Ascending aorta (tissue), 2 donors: ENCODE data around the gene GGPS1. TPM values are rescaled to one million over a fixed set of nuclear protein-coding genes. Genes with fewer than 3 reads are reported as not detected.

ENCODE experiments used
- DNase-seq, 2 donors: peaks; one replicate each; pipeline ENCODE4 v3.0.0-alpha.2; 2019; ENCODE audit warnings: low spot score in 2 of 2
- H3K27ac ChIP-seq, 2 donors: fragments of 200-600 bp; sonication (generic); one replicate each; pipeline ENCODE4 v1.5.1; 2016 to 2017; ENCODE audit warnings: mild to moderate bottlenecking in 1 of 2
- H3K27me3 ChIP-seq: fragments of 200-600 bp; sonication (generic); one replicate; pipeline ENCODE4 v1.5.1; 2017
- H3K36me3 ChIP-seq, 2 donors: fragments of 200-600 bp; sonication (generic); one replicate each; pipeline ENCODE4 v1.5.1; 2016
- H3K4me1 ChIP-seq, 2 donors: fragments of 200-600 bp; sonication (generic); one replicate each; pipeline ENCODE4 v1.5.1; 2016 to 2017; ENCODE audit warnings: mild to moderate bottlenecking in 1 of 2
- H3K4me3 ChIP-seq, 2 donors: fragments of 200-600 bp; sonication (generic); one replicate each; pipeline ENCODE4 v1.5.1; 2016 to 2017; ENCODE audit warnings: mild to moderate bottlenecking in 1 of 2
- H3K9me3 ChIP-seq, 2 donors: fragments of 200-600 bp; sonication (generic); one replicate each; pipeline ENCODE4 v1.5.1; 2016
- CTCF ChIP-seq, 3 experiments: fragments of 200-600 bp in 2 of 3; fragments of 450-650 bp in 1 of 3; sonication (generic) in 2 of 3; IDR thresholded peaks; one replicate each; pipeline ENCODE4 v1.5.1; 2016 to 2019; ENCODE audit warnings: antibody characterized with exemption in 3 of 3, mild to moderate bottlenecking in 1 of 3, moderate library complexity in 1 of 3
- intact Hi-C: fragments of 100-400 bp; cut with DNase I; formaldehyde crosslinking; loops from one replicate; pipeline ENCODE4 v1.15.1; 2023
- total RNA-seq: library from RNA; depleted of rRNA; stranded (reverse); fragments of >200 nt; gene quantifications from one replicate; pipeline ENCODE4 v1.1.0, GENCODE V29; 2016

GGPS1 gene
- total RNA-seq, 1 donor from 2014 or later: 7.2 TPM

GRCh38 chr1:235286667-235287066, 41.7 kb upstream of the GGPS1 start:
- no peak for TF ChIP-seq CTCF (IDR thresholded peaks at IDR 0.05)
- Histone ChIP-seq H3K4me1 (peaks cover 0 to 5% of the 10 kb centered on the region in 2 donors), H3K36me3 (no peaks in the 10 kb centered on the region), H3K4me3 (no peak overlapping the region), H3K9me3 (no peaks in the 10 kb centered on the region), H3K27me3 (no peaks in the 10 kb centered on the region), H3K27ac (no peak overlapping the region)
- DNase-seq: no peak
- intact Hi-C loops: no loop called here

DNA sequence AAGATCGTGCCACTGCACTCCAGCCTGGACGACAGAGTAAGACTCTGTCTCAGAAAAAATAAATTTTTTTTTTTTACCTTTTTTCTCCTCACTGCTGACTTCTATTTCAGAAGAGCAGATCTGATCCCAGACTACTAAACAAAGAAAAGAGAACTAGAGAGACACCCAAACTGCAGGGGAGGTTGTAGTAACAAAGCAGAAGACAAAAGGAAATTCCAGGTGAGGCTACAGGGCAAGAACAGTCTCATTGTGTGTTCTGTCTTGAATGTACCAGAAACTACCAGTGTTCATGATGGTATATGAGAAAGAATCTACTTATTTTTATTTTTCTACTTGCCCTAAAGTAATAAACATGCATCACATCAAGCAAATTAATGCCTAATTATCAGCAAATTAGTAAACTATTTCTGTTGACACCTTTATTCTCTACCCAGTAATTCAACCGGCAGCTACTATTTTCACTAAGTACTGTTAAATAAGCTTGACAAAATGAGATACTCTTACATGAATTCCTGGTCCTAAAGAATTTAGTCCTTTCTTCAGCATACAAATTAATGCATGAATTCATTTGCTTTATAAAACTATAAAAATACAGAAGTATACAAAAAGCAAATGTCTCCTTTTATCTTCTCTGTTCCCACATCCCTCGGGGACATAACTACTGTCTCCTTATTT, 41.0 kb upstream of the GGPS1 start:
- H3K27ac ChIP-seq: no peak overlapping the region
- no peak overlapping the region for H3K4me3 ChIP-seq
- no peak for TF ChIP-seq CTCF (IDR thresholded peaks at IDR 0.05)
- peaks cover 0 to 5% of the 10 kb centered on the region in 2 donors for H3K4me1 ChIP-seq
- intact Hi-C loops: no loop called here
- H3K9me3 ChIP-seq: no peaks in the 10 kb centered on the region
- no peak for DNase-seq
- H3K27me3 ChIP-seq: no peaks in the 10 kb centered on the region
- H3K36me3 ChIP-seq: no peaks in the 10 kb centered on the region

GRCh38 chr1:235289859-235290739, 38.3 kb upstream of the GGPS1 start:
- Histone ChIP-seq H3K27me3 (no peaks in the 10 kb centered on the region), H3K27ac (no peak overlapping the region), H3K4me1 (peaks cover 0 to 9% of the 10 kb centered on the region in 2 donors), H3K9me3 (no peaks in the 10 kb centered on the region), H3K36me3 (no peaks in the 10 kb centered on the region), H3K4me3 (no peak overlapping the region)
- TF ChIP-seq CTCF (IDR thresholded peaks at IDR 0.05): no peak
- DNase-seq: no peak
- intact Hi-C loops: no loop called here

DNA sequence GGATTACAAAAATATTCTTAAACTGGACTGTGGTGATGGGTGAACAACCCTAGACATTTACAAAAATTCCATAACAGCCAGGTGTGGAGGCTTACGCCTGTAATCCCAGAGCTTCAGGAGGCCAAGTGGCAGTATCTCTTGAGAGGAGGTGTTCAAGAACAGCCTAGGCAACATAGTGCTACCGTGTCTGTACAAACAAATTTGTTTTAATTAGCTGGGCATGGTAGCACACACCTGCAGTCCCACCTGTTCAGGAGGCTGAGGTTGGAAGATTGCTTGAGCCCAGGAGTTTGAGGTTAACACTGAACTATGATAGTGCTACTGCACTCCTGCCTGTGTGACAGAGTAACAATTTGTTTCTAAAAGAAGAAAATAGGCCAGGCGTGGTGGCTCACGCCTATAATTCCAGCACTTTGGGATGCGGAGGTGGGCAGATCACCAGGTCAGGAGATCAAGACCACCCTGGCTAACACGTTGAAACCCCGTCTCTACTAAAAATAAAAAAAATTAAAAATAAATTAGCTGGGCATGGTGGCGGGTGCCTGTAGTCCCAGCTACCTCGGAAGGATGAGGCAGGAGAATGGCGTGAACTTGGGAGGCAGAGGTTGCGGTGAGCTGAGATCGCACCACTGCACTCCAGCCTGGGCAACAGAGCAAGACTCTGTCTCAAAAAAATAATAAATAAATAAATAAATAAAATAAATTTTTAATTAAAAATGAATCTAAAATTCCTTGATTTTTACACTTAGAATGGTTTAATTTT, 37.4 kb upstream of the GGPS1 start:
- DNase-seq: no peak
- Histone ChIP-seq H3K27me3 (no peaks in the 10 kb centered on the region), H3K36me3 (no peaks in the 10 kb centered on the region), H3K4me3 (no peak overlapping the region), H3K4me1 (peaks cover 0 to 7% of the 10 kb centered on the region in 2 donors), H3K27ac (no peak overlapping the region), H3K9me3 (no peaks in the 10 kb centered on the region)
- TF ChIP-seq CTCF (IDR thresholded peaks at IDR 0.05): no peak
- intact Hi-C loops: no loop called here

GRCh38 chr1:235291599-235292091, 36.7 kb upstream of the GGPS1 start:
- Histone ChIP-seq H3K9me3 (no peaks in the 10 kb centered on the region), H3K36me3 (no peaks in the 10 kb centered on the region), H3K4me1 (peaks cover 0 to 6% of the 10 kb centered on the region in 2 donors), H3K27ac (no peak overlapping the region), H3K4me3 (no peak overlapping the region), H3K27me3 (no peaks in the 10 kb centered on the region)
- no peak for DNase-seq
- intact Hi-C loops: no loop called here
- TF ChIP-seq CTCF (IDR thresholded peaks at IDR 0.05): no peak
